ENCODE results near the gene EBF3.

Gene EBF3

DNA sequence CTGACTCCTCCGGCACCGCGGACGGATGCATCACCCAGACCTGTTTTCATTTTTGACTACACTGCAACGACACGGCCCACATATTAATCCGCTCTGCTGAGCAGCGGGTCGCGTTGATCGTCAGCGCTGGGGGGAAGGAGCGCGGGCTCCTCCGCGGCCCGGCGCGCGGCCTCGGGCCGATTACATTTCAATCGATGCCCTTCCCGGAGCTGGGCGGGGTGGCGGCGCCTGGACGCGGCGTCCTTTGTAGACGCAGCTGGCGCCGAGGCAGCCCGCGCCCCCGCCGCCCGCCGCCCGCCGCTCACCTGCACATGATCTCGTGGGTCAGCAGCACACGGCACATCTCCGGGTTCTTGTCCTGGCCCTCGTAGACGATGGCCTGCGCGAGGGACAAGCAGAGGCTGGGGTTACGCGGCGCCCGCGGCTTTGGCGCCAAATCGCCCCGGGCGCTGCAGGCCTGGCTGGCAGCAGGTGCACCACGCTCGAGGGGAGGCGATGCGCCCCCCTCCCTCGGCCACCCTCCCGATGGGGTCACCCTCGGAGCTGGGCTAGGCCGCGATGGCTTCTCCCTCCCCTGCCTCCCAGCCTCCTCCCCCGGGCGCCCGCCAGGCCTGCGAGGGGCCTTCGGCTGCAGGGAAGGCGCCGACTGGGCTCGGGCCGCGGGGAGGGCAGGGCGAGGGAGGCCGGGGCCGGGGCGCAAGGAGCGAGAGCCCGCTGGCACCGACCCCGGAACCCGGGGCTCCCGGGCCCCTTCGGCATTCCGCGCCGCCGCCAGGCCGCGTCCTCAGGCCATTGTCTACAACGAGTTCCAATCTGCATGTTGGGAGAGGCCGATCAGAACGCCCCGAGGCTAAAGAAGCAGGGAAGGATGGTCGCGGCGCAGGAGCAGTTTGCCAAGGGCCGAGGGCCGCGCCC, 5.2 kb downstream of the EBF3 start:
- DNase-seq (ENCODE audit: low read depth in 2 of 2) = no peak

DNA sequence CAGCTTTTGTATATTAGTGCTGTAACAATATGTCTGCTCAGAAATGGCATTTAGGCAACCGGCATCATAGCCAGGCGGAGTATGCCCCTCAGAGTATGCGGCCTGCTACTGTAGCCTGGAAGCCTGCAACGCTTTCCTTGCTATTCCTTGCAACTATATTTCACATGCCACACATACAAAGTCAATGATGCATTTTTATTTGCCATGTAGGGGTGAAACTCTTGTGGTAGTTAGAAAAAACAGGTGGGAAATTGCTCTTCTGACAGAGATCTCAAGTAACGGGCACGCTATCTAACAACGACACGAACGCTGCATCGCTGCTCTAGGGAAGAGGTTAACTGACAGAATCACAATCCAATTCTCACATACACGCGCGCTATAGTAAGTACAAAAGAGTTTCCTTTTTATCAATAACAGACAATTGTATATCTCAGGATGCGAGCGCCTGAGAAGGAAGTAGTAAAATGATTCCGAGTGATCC, 5.9 kb downstream of the EBF3 start:
- DNase-seq (ENCODE audit: low read depth in 2 of 2) = no peak

- DNase-seq (ENCODE audit: low read depth in 2 of 2) = no peak
Observed at GRCh38 chr10:129956876-129957673, 7.0 kb downstream of the EBF3 start.

DNA sequence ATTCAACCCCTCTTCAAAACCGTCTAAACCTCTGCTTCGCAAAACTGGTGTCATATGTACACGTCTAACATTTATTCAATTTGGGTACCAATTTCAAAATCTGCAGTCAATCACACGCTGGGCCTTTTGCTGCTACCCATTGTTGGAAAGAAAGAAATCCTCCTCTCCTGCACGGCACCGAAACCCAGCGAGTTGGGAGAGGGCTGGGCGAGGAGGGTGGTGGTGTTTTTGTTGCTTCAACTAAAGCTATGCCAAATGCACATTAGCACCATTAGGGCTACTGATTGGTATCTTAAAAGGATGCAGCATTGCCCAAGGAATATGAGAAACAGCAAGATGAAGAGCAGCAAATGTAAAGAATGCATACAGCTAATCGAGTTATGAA, 7.8 kb downstream of the EBF3 start:
- DNase-seq (ENCODE audit: low read depth in 2 of 2) = no peak

DNA sequence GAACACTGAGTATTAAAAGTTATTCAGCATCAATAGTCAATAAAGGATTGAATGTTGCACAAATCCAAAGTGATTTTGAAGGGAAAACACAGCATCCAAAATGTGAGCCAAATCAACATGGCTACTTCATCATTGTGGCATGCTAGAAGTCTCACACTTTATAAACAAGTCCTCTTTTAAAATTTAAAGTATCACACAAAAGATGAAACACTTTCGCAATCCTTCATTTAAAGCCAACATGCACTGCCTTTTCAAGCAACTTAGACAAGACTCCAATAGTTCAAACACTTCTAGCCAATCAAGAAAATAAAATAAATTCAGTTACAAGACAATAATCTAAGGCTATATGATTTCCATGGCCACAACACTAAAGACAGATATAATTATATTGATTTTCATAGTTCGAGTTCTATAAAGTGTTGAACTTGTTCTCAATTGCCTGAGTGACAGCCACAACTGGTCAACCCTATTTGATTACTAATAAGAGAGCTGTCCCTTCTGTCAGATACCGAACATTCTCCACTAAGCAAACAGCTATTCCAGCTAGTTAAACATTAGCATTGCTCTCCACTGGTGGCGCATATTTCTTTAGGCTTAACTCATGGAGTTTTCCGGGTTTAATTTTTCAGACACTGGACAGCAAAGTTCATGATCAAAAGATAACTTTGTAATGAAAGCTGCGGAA, 8.3 kb downstream of the EBF3 start:
- no peak for DNase-seq (ENCODE audit: low read depth in 2 of 2)

- no peak for DNase-seq (ENCODE audit: low read depth in 2 of 2)
Observed at GRCh38 chr10:129954492-129955315, 9.4 kb downstream of the EBF3 start.

GRCh38 chr10:129953119-129954051, 10.7 kb downstream of the EBF3 start:
- DNase-seq (ENCODE audit: low read depth in 2 of 2) = no peak

GRCh38 chr10:129952378-129953118, 11.5 kb downstream of the EBF3 start:
- DNase-seq (ENCODE audit: low read depth in 2 of 2) = no peak

GRCh38 chr10:129951970-129952265, 12.2 kb downstream of the EBF3 start:
- DNase-seq (ENCODE audit: low read depth in 2 of 2) = no peak

DNA sequence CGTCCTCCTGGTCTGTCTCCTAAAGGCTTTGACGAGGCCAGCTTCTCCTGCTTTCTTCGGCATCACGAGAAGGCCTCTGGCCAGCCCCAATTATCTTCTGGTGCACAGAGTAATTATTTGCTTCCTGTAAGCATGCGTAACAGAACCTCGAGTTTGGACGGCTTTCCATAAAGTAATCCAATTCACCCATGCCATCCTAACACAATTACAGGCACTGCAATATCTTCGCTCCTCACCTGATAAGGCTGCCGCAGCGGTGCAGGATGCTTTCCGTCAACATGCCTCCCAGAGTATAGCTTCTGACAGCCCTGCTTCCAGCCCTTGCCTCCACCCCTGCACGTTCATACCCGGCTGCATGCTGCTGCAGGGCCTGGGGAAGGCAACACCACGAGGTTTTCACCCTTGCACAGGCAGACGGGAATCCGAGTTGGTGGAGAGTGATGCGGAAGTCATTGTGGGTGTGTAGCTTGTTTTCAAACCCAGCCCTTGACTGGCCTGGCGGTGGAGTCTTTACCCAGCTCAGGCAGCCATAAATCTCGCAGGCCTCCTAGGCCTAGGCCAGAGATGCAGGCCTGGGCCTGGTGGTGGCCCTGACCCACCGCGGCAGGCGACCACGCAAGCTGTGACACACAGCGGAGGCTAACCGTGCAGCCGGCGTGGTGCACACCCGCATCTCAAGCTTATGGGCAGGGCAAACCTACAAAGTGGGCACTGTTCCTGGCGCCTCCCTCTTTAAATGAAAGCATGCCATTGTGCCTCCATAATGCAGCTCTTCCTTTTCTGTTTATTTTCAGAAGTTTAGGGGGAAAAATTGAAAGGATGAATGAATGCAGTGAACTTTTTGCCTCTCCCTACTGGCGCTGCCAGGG, 12.7 kb downstream of the EBF3 start:
- DNase-seq (ENCODE audit: low read depth in 2 of 2) = no peak

- no peak for DNase-seq (ENCODE audit: low read depth in 2 of 2)
Observed at GRCh38 chr10:129950676-129951075, 13.4 kb downstream of the EBF3 start.

DNA sequence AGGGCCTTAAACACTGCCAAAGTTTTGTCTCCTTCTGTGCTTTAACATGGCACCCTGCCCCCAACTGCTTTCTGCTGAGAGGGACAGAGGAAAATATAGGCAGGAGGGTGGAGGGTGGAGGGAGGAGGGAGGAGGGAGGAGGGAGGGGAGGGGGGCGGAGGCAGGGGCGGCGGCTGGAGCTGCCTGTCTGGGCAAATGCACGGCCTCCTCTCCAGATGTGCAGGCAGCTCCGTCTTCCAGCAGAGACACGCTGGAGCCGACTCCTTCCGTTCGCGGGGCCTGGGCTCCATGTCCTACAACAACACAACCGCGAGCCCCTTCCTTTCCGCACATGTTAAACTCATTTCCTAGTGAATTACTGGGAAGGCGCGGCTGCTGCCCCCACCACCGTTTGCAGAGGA, 14.2 kb downstream of the EBF3 start:
- DNase-seq (ENCODE audit: low read depth in 2 of 2) = no peak

GRCh38 chr10:129949411-129949810, 14.7 kb downstream of the EBF3 start:
- DNase-seq (ENCODE audit: low read depth in 2 of 2) = no peak

DNA sequence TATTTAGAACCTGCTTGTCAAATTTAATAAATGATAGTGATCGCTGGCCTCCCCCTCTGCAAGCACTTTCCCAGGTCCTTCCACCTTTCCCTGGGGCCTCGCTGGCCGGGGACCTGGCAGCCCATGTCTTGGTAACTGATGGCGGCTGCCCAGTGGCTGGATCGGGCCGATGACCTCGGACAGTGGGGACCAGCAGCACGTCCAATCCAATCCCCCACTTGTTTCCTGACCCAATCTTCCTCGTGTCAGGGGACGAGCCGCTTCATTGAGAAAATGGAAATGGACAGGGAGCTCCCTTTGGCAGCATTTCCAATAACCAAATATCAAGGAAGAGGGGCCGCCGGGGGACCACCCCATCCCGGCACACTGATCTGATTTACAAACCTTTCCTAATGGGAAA, 17.2 kb downstream of the EBF3 start:
- DNase-seq (ENCODE audit: low read depth in 2 of 2) = no peak

DNA sequence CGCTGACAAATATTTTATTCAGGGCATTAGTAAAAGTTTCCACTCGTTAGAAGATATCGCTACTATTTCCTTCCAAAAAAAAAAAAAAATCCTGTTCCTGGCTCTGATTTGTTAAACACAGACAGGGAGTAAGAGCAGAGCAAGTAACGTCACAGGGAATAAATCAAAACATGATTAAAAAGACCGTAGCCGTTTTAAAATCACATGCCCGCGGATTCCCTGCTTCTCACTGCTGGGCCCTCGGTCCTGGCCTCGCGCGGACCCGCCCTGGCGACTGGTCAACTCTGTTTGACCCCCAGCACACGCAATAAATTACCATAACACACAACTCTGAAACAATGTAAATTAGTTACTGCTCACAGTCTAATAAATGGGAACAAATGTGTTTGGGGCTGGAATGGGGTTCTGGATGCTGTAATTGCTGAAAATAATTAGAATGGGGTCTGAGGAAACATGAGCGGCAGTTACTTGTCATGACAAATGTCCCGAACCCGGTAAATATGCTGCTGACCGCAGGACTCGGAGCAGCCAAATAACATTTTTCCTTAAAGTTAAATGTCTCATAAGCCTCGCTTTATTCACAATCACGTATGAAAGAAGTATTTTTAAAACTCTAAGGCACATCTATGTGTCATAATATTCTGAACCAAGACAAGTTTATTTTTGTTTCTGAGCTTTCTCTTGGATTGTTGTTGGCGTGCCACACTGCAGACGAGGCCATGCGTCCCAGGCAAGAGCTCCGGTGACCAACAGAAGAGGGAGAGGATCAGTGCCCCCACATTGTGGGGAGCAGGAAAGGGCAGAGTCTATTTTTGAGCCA, 17.9 kb downstream of the EBF3 start:
- no peak for DNase-seq (ENCODE audit: low read depth in 2 of 2)

- no peak for DNase-seq (ENCODE audit: low read depth in 2 of 2)
Observed at GRCh38 chr10:129945526-129945925, 18.5 kb downstream of the EBF3 start.

- DNase-seq (ENCODE audit: low read depth in 2 of 2) = no peak
Observed at GRCh38 chr10:129945064-129945463, 19.0 kb downstream of the EBF3 start.

DNA sequence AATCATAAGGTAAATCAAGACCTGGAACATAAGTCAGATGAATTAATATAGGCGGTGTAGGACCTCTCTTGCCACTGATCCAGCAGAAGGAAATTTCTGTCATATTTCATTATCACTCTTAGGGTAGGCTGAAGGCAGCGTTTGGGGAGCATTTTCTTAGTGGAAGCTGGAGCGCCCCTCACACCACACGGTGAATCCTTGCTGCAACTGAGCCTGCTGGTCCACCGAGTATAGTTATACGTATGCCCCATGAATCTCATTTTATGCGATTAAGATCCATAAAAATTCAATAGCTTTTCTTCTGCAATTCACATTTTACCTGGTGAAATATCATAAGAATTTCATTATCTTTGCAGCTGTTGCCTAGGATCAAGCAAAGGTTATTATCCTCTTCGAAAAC, 19.6 kb downstream of the EBF3 start:
- no peak for DNase-seq (ENCODE audit: low read depth in 2 of 2)

Data from stimulated activated CD4-positive, alpha-beta T cell treated with anti-CD3 and anti-CD28 coated beads, Interleukin-12 subunit alpha, Interleukin-12 subunit beta, amount 100 ng/mL, for 24 hours (primary cell).